Rectal smooth muscle tissue (tissue), 1 donor: ENCODE results near the gene MTERF4.

Experiments used
- H3K27ac ChIP-seq: one replicate; pipeline ENCODE4 v1.7.0; 2013; ENCODE audit warnings: low read depth, low read length, inconsistent platforms
- H3K27me3 ChIP-seq: one replicate; pipeline ENCODE4 v1.7.0; 2013; ENCODE audit warnings: low read length; ENCODE audit not compliant: control insufficient read depth, insufficient read depth
- H3K36me3 ChIP-seq: one replicate; pipeline ENCODE4 v1.7.0; 2013; ENCODE audit warnings: low read length; ENCODE audit not compliant: control insufficient read depth, insufficient read depth
- H3K4me1 ChIP-seq: one replicate; pipeline ENCODE4 v1.7.0; 2013; ENCODE audit warnings: low read length; ENCODE audit not compliant: control insufficient read depth, insufficient read depth
- H3K4me3 ChIP-seq: one replicate; pipeline ENCODE4 v1.7.0; 2013; ENCODE audit warnings: low read length
- H3K9ac ChIP-seq: one replicate; pipeline ENCODE4 v1.7.0; 2013; ENCODE audit warnings: low read length

The MTERF4 gene

GRCh38 chr2:241074065-241074818 is 27.8 kb downstream of the MTERF4 start:
- no peak overlapping the region for H3K4me3 ChIP-seq
- H3K27me3 ChIP-seq = no peaks in the 10 kb centered on the region
- no peak overlapping the region for H3K27ac ChIP-seq
- H3K4me1 ChIP-seq = no peaks in the 10 kb centered on the region
- no peak overlapping the region for H3K9ac ChIP-seq
- no peaks in the 10 kb centered on the region for H3K36me3 ChIP-seq

- no peaks in the 10 kb centered on the region for H3K27me3 ChIP-seq
- H3K4me3 ChIP-seq = no peak overlapping the region
- H3K27ac ChIP-seq = no peak overlapping the region
- no peak overlapping the region for H3K9ac ChIP-seq
- H3K4me1 ChIP-seq = no peaks in the 10 kb centered on the region
- no peaks in the 10 kb centered on the region for H3K36me3 ChIP-seq
Observed at GRCh38 chr2:241073166-241074064, 28.7 kb downstream of the MTERF4 start.

GRCh38 chr2:241072553-241073165 is 29.4 kb downstream of the MTERF4 start:
- no peak overlapping the region for H3K4me3 ChIP-seq
- no peaks in the 10 kb centered on the region for H3K27me3 ChIP-seq
- no peak overlapping the region for H3K27ac ChIP-seq
- no peaks in the 10 kb centered on the region for H3K36me3 ChIP-seq
- H3K9ac ChIP-seq = no peak overlapping the region
- H3K4me1 ChIP-seq = no peaks in the 10 kb centered on the region

GRCh38 chr2:241072151-241072550 is 29.9 kb downstream of the MTERF4 start:
- H3K4me1 ChIP-seq = no peaks in the 10 kb centered on the region
- H3K9ac ChIP-seq = no peak overlapping the region
- H3K27me3 ChIP-seq = no peaks in the 10 kb centered on the region
- no peak overlapping the region for H3K4me3 ChIP-seq
- H3K36me3 ChIP-seq = no peaks in the 10 kb centered on the region
- no peak overlapping the region for H3K27ac ChIP-seq

GRCh38 chr2:241071677-241072111 is 30.4 kb downstream of the MTERF4 start:
- H3K27me3 ChIP-seq = no peaks in the 10 kb centered on the region
- H3K36me3 ChIP-seq = no peaks in the 10 kb centered on the region

GRCh38 chr2:241070811-241071676 is 31.0 kb downstream of the MTERF4 start:
- no peak overlapping the region for H3K9ac ChIP-seq
- H3K4me3 ChIP-seq = no peak overlapping the region
- H3K27me3 ChIP-seq = no peaks in the 10 kb centered on the region
- H3K27ac ChIP-seq = no peak overlapping the region
- H3K4me1 ChIP-seq = no peaks in the 10 kb centered on the region
- no peaks in the 10 kb centered on the region for H3K36me3 ChIP-seq

More at GRCh38 chr2:241071677-241072111, 30.4 kb downstream of the MTERF4 start:
- H3K4me3 ChIP-seq = no peak overlapping the region
- no peak overlapping the region for H3K27ac ChIP-seq
- H3K9ac ChIP-seq = no peak overlapping the region
- H3K4me1 ChIP-seq = no peaks in the 10 kb centered on the region

- H3K4me1 ChIP-seq = no peaks in the 10 kb centered on the region
- H3K4me3 ChIP-seq = no peak overlapping the region
- H3K9ac ChIP-seq = no peak overlapping the region
- no peak overlapping the region for H3K27ac ChIP-seq
- H3K27me3 ChIP-seq = no peaks in the 10 kb centered on the region
- H3K36me3 ChIP-seq = no peaks in the 10 kb centered on the region
Observed at GRCh38 chr2:241070361-241070760, 31.7 kb downstream of the MTERF4 start.

- Histone ChIP-seq H3K4me1 (no peaks in the 10 kb centered on the region), H3K4me3 (no peak overlapping the region), H3K27ac (no peak overlapping the region), H3K9ac (no peak overlapping the region), H3K27me3 (no peaks in the 10 kb centered on the region), H3K36me3 (no peaks in the 10 kb centered on the region)
Observed at GRCh38 chr2:241069821-241070281, 32.2 kb downstream of the MTERF4 start.

GRCh38 chr2:241068942-241069810 is 32.9 kb downstream of the MTERF4 start:
- no peaks in the 10 kb centered on the region for H3K27me3 ChIP-seq
- H3K9ac ChIP-seq = no peak overlapping the region
- no peaks in the 10 kb centered on the region for H3K4me1 ChIP-seq
- no peak overlapping the region for H3K4me3 ChIP-seq
- H3K27ac ChIP-seq = no peak overlapping the region
- no peaks in the 10 kb centered on the region for H3K36me3 ChIP-seq

- no peaks in the 10 kb centered on the region for H3K36me3 ChIP-seq
Observed at GRCh38 chr2:241068136-241068941, 33.7 kb downstream of the MTERF4 start.

More at GRCh38 chr2:241068136-241068941, 33.7 kb downstream of the MTERF4 start:
- H3K27me3 ChIP-seq = no peaks in the 10 kb centered on the region
- H3K9ac ChIP-seq = no peak overlapping the region
- no peak overlapping the region for H3K27ac ChIP-seq
- H3K4me1 ChIP-seq = no peaks in the 10 kb centered on the region
- no peak overlapping the region for H3K4me3 ChIP-seq
